ENCODE data around the gene CEP290. TPM values are rescaled to one million over a fixed set of nuclear protein-coding genes. Genes with fewer than 3 reads are reported as not detected.
A peak's percentile ranks its signal among the peaks of the same experiment; 100 is the strongest.

The CEP290 gene
- total RNA-seq, 1 experiment from 2014 or later: 27.3 TPM

DNA sequence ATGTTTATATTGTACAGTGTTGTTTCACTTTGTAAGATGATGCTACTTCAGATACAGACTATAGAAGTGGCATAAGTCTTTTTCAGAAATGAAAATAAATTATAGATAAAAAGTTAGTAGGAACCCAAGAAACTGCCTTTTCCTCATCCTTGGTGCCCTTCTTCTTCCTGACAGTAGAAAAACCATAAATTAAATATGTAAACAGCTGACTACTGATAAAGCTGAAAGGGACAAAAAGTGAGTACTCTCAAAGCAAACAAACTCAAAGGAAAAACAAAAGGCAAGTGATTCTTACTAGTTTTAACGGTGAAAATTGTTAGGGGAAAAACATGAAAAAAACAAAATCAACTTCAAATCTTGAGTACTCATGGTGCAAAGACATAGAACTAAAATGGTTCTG, 104.1 kb downstream of the CEP290 start:
- ChIA-PET POLR2A (ENCODE audit: low non-redundant PET) (no interaction called here), CTCF (no interaction called here)
- no peak for DNase-seq (ENCODE audit: low spot score)
- no peak overlapping the region for H3K27ac ChIP-seq (ENCODE audit: low read depth, low read length, poor library complexity, severe bottlenecking)
- H3K9me3 ChIP-seq (ENCODE audit: low read depth, low read length, poor library complexity, severe bottlenecking): no peaks in the 10 kb centered on the region
- H3K4me3 ChIP-seq (ENCODE audit: low read depth, low read length, poor library complexity, severe bottlenecking): no peak overlapping the region
- intact Hi-C loops (cut with micrococcal nuclease; ENCODE audit: unreplicated experiment): no loop called here
- H3K4me1 ChIP-seq (ENCODE audit: insufficient read depth, low read length, poor library complexity, severe bottlenecking): peaks cover 14% of the 10 kb centered on the region
- no TSS peak for BruUV-seq (replicated peaks)
- no peaks in the 10 kb centered on the region for H3K36me3 ChIP-seq (ENCODE audit: insufficient read depth, low read length, poor library complexity, severe bottlenecking)
- no peaks in the 10 kb centered on the region for H3K27me3 ChIP-seq (replicated peaks; ENCODE audit: insufficient read depth, low read depth, low read length, poor library complexity)
- TF ChIP-seq EZH2 (IDR thresholded peaks at IDR 0.05; ENCODE audit: borderline replicate concordance, low read depth, low read length, poor library complexity, severe bottlenecking): no peak
- TF ChIP-seq CTCF (conservative IDR thresholded peaks at IDR 0.05; ENCODE audit: low read depth, low read length): no peak

DNA sequence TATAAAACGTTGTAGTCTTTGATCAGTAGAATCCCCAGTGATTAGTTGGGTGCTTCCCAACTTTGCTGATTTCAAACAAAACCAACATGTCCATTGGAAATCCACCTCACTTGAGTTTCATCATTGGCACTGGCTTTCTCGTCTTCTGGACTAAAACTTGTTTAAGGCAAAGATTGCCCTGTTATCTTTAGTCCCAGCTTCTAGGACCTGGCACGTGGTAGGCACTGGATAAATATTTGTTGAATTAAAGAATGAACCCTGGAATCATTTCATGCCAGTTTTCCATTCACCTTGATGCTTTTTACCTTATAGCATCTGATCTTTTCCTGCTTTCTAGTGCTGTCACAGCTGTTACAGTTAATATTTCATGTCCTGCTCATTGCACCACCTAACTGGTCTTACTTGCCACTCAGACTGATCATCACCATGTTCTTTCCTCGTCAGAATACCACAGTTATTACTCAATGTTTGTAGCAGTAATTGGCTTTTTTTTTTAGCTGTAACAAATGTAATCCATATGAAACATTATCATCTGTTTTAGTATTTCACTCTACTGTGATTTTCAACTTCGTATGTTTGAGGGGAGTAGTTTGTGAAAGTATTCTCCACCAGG, 105.4 kb downstream of the CEP290 start:
- Histone ChIP-seq H3K27ac (ENCODE audit: low read depth, low read length, poor library complexity, severe bottlenecking) (no peak overlapping the region), H3K4me1 (ENCODE audit: insufficient read depth, low read length, poor library complexity, severe bottlenecking) (peaks cover 14% of the 10 kb centered on the region), H3K27me3 (replicated peaks; ENCODE audit: insufficient read depth, low read depth, low read length, poor library complexity) (no peaks in the 10 kb centered on the region), H3K36me3 (ENCODE audit: insufficient read depth, low read length, poor library complexity, severe bottlenecking) (no peaks in the 10 kb centered on the region), H3K9me3 (ENCODE audit: low read depth, low read length, poor library complexity, severe bottlenecking) (no peaks in the 10 kb centered on the region), H3K4me3 (ENCODE audit: low read depth, low read length, poor library complexity, severe bottlenecking) (peak overlapping the region; percentile 85)
- DNase-seq (ENCODE audit: low spot score): no peak
- ChIA-PET CTCF (interaction anchor here (0.6 kb wide), 1 partner anchor 959 kb away, joined by 4 read pairs; no protein-coding TSS in a partner anchor), POLR2A (ENCODE audit: low non-redundant PET) (no interaction called here)
- TF ChIP-seq CTCF (conservative IDR thresholded peaks at IDR 0.05; ENCODE audit: low read depth, low read length) (no peak), EZH2 (IDR thresholded peaks at IDR 0.05; ENCODE audit: borderline replicate concordance, low read depth, low read length, poor library complexity, severe bottlenecking) (no peak)
- intact Hi-C loops (cut with micrococcal nuclease; ENCODE audit: unreplicated experiment): no loop called here
- no TSS peak for BruUV-seq (replicated peaks)

DNA sequence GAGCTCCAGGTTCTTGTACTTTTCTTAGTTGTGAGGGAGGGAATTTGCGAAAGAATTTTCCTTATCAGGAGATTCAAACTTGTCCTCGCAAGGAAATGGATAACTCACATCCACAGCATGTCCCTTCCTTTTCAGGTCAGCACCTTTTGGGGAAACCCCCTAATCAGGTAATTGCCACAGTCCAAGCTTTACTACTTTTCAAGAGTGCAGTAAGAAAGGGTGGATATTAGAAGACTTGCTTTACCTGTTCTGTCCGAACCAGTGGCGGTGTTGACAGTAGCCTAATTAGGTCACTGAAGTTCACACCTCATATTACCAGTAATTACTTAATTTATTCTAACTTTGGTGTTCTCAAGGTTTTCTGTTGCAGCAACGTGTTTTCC, 106.0 kb downstream of the CEP290 start:
- no peaks in the 10 kb centered on the region for H3K9me3 ChIP-seq (ENCODE audit: low read depth, low read length, poor library complexity, severe bottlenecking)
- H3K27ac ChIP-seq (ENCODE audit: low read depth, low read length, poor library complexity, severe bottlenecking): peak overlapping the region; percentile 80
- peak overlapping the region; percentile 85 for H3K4me3 ChIP-seq (ENCODE audit: low read depth, low read length, poor library complexity, severe bottlenecking)
- no peaks in the 10 kb centered on the region for H3K27me3 ChIP-seq (replicated peaks; ENCODE audit: insufficient read depth, low read depth, low read length, poor library complexity)
- H3K36me3 ChIP-seq (ENCODE audit: insufficient read depth, low read length, poor library complexity, severe bottlenecking): no peaks in the 10 kb centered on the region
- H3K4me1 ChIP-seq (ENCODE audit: insufficient read depth, low read length, poor library complexity, severe bottlenecking): peaks cover 14% of the 10 kb centered on the region
- TF ChIP-seq EZH2 (IDR thresholded peaks at IDR 0.05; ENCODE audit: borderline replicate concordance, low read depth, low read length, poor library complexity, severe bottlenecking) (no peak), CTCF (conservative IDR thresholded peaks at IDR 0.05; ENCODE audit: low read depth, low read length) (no peak)
- intact Hi-C loops (cut with micrococcal nuclease; ENCODE audit: unreplicated experiment): no loop called here
- POLR2A ChIA-PET (ENCODE audit: low non-redundant PET): no interaction called here
- BruUV-seq (replicated peaks): TSS peak; percentile 37
- DNase-seq (ENCODE audit: low spot score): no peak
- CTCF ChIA-PET: no interaction called here

All from A673 (cell line).